Measurements from ENCODE around the gene KIF9. TPM values are rescaled to one million over a fixed set of nuclear protein-coding genes. Genes with fewer than 3 reads are reported as not detected.
"Not testable (repeated sequence)": the region's sequence is repeated elsewhere in the genome, so short reads cannot be mapped to it uniquely, and the experiment has no call there.

KIF9 gene, protein sequence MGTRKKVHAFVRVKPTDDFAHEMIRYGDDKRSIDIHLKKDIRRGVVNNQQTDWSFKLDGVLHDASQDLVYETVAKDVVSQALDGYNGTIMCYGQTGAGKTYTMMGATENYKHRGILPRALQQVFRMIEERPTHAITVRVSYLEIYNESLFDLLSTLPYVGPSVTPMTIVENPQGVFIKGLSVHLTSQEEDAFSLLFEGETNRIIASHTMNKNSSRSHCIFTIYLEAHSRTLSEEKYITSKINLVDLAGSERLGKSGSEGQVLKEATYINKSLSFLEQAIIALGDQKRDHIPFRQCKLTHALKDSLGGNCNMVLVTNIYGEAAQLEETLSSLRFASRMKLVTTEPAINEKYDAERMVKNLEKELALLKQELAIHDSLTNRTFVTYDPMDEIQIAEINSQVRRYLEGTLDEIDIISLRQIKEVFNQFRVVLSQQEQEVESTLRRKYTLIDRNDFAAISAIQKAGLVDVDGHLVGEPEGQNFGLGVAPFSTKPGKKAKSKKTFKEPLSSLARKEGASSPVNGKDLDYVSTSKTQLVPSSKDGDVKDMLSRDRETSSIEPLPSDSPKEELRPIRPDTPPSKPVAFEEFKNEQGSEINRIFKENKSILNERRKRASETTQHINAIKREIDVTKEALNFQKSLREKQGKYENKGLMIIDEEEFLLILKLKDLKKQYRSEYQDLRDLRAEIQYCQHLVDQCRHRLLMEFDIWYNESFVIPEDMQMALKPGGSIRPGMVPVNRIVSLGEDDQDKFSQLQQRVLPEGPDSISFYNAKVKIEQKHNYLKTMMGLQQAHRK
- total RNA-seq, result 1 to 10 TPM; 4.5 TPM

- H3K9me3 Mint-ChIP-seq, result no peaks in the 10 kb centered on the region
- DNase-seq (peak; percentile 91), ATAC-seq (ENCODE audit: low read depth) (peak; percentile 88)
- H3K4me3 Mint-ChIP-seq, result peak within 1 kb of the TSS; percentile 99
- H3K27me3 Mint-ChIP-seq, result no peaks in the 10 kb centered on the region
- POLR2A ChIA-PET, result interaction anchor here (0.8 to 1.9 kb wide), 5 partner anchors 14 to 119 kb away, joined by 3 to 12 read pairs (median 3); partner anchors contain the start of genes PTPN23 and SETD2
- H3K4me1 Mint-ChIP-seq, result peaks cover 27% of the 10 kb centered on the region
- peak within 1 kb of the TSS; percentile 100 for H3K27ac Mint-ChIP-seq
- peaks cover 7% of the 10 kb centered on the region for H3K36me3 Mint-ChIP-seq
Observed at GRCh38 chr3:47282424-47283192, at the start of gene KIF9, which contains the start of gene KLHL18. Gene KIF9, minus strand, starts transcription at chr3:47282799. Its CDS starts 5,425 bp downstream, at chr3:47277374. Gene KLHL18, plus strand, starts transcription at chr3:47282944. Its CDS starts 22 bp downstream, at chr3:47282966.

DNA sequence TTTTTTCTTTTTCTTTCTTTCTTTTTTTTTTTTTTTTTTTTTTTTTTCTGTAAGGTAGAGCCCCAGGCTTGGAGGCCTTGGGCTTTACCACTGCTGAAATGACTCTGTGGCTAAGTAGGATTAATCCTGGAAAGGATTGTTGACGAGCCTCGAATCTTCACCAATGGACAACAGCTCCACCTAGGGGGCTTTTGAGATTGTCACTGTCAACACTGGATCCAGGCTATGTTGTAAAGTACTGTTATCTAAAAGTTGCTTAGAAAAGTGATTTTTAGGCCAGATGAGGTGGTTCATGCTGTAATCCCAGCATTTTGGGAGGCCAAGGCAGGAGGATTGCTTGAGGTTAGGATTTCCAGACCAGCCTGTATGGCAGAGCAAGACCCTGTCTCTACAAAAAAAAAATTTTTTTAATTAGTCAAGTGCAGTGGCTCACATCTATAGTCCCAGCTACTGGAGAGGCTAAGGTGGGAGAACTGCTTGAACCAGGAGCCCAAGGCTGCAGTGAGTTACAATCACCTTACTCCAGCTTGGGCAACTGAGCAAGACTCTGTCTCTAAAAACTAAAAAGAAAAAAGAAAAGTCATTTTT, 41.8 kb upstream of the KIF9 start:
- no peak for DNase-seq
- no peaks in the 10 kb centered on the region for H3K27me3 Mint-ChIP-seq
- peaks cover 6% of the 10 kb centered on the region for H3K4me1 Mint-ChIP-seq
- H3K36me3 Mint-ChIP-seq, result peaks cover 2% of the 10 kb centered on the region
- no peak overlapping the region for H3K27ac Mint-ChIP-seq
- peak; percentile 46 for ATAC-seq (ENCODE audit: low read depth)
- no peak overlapping the region for H3K4me3 Mint-ChIP-seq
- no peaks in the 10 kb centered on the region for H3K9me3 Mint-ChIP-seq
- POLR2A ChIA-PET, result interaction anchor here (0.6 to 1.2 kb wide), 5 partner anchors 10 to 160 kb away, joined by 3 to 4 read pairs (median 3); partner anchors contain the start of genes KLHL18 and SETD2

GRCh38 chr3:47323431-47324277, 41.1 kb upstream of the KIF9 start:
- DNase-seq (no peak), ATAC-seq (ENCODE audit: low read depth) (peak; percentile 35)
- Mint-ChIP-seq H3K4me1 (peaks cover 6% of the 10 kb centered on the region), H3K27me3 (no peaks in the 10 kb centered on the region), H3K27ac (no peak overlapping the region), H3K36me3 (peaks cover 2% of the 10 kb centered on the region), H3K9me3 (no peaks in the 10 kb centered on the region), H3K4me3 (no peak overlapping the region)
- POLR2A ChIA-PET, result interaction anchor here (0.6 to 1.2 kb wide), 5 partner anchors 9 to 159 kb away, joined by 3 to 4 read pairs (median 3); partner anchors contain the start of genes KLHL18 and SETD2

DNA sequence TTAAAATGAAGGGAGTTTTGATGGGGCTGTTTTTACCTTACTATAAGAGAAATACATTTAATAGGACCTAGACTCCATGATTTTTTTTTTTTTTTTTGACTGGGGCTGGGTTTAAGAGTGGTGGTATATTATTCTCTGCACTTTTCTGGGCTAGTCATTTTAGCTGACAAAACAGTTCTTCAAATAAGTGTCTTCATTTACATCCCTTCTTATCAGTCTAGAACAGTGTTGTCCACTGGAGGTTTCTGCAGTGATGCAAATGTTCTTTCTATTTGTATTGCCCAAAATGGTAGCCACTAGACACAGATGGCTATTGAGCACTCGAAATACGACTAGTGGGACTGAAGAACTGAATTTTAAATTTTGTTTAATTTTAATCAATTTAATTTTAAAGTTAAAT, 37.4 kb upstream of the KIF9 start:
- DNase-seq (no peak), ATAC-seq (ENCODE audit: low read depth) (no peak)
- peaks cover 8% of the 10 kb centered on the region for H3K4me1 Mint-ChIP-seq
- POLR2A ChIA-PET, result no interaction called here
- H3K27me3 Mint-ChIP-seq, result no peaks in the 10 kb centered on the region
- H3K27ac Mint-ChIP-seq, result no peak overlapping the region
- no peak overlapping the region for H3K4me3 Mint-ChIP-seq
- no peaks in the 10 kb centered on the region for H3K36me3 Mint-ChIP-seq
- H3K9me3 Mint-ChIP-seq, result no peaks in the 10 kb centered on the region

GRCh38 chr3:47318916-47319315, 36.3 kb upstream of the KIF9 start:
- Mint-ChIP-seq H3K9me3 (no peaks in the 10 kb centered on the region), H3K27me3 (no peaks in the 10 kb centered on the region), H3K4me3 (no peak overlapping the region), H3K27ac (no peak overlapping the region), H3K4me1 (peaks cover 8% of the 10 kb centered on the region), H3K36me3 (no peaks in the 10 kb centered on the region)
- POLR2A ChIA-PET, result no interaction called here
- DNase-seq (no peak), ATAC-seq (ENCODE audit: low read depth) (no peak)

DNA sequence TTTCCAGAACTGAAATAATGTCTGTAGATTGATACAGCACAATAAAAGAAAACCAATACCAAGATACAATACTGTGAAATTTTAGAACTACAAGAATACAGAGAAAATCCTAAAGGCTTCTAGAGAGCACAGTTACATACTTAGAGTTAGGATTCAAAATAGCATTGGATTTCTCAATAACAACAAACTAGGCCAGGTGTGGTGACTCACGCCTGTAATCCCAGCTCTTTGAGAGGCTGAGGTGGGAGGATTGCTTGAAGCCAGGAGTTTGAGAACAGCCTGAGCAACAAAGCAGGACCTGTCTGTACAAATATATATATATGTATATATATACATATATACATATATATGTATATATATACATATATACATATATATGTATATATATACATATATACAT, 33.6 kb upstream of the KIF9 start:
- H3K9me3 Mint-ChIP-seq; POLR2A ChIA-PET; DNase-seq; H3K27me3 Mint-ChIP-seq; ATAC-seq (ENCODE audit: low read depth); H3K4me3 Mint-ChIP-seq; H3K36me3 Mint-ChIP-seq; H3K27ac Mint-ChIP-seq; H3K4me1 Mint-ChIP-seq: not testable (repeated sequence)

DNA sequence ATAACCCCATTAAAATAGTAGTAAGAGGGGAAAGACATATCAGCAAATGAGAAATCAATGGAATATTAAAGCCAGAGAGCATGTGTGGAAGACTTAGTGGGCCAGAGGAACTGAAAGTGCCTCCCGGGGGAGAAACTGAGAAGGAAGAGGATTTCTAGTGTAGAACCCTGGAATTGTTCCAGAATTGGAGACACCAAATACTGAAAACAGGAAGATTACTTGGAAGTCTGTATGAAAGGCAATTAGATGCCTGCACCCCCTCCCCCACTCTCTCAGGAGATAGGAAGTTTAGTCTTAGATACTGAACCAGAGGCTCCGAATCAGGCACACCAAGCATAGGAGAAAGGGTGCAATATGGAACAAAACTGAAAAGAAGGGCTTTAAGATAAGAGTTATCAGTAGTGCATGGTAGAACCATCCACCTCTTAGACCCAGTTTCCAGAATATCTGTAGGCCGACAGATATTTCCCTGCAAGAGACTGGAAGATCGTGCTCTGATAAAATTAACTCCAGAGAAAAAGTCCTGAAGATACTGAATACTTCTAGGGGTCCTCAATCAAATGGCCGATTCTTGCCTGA, 32.6 kb upstream of the KIF9 start:
- POLR2A ChIA-PET, result interaction anchor here (1.1 kb wide), 1 partner anchor 8 kb away, joined by 3 read pairs; no protein-coding TSS in a partner anchor
- peaks cover 6% of the 10 kb centered on the region for H3K36me3 Mint-ChIP-seq
- DNase-seq (no peak), ATAC-seq (ENCODE audit: low read depth) (no peak)
- H3K4me3 Mint-ChIP-seq, result no peak overlapping the region
- H3K27ac Mint-ChIP-seq, result no peak overlapping the region
- peaks cover 8% of the 10 kb centered on the region for H3K4me1 Mint-ChIP-seq
- no peaks in the 10 kb centered on the region for H3K27me3 Mint-ChIP-seq
- H3K9me3 Mint-ChIP-seq, result no peaks in the 10 kb centered on the region

DNA sequence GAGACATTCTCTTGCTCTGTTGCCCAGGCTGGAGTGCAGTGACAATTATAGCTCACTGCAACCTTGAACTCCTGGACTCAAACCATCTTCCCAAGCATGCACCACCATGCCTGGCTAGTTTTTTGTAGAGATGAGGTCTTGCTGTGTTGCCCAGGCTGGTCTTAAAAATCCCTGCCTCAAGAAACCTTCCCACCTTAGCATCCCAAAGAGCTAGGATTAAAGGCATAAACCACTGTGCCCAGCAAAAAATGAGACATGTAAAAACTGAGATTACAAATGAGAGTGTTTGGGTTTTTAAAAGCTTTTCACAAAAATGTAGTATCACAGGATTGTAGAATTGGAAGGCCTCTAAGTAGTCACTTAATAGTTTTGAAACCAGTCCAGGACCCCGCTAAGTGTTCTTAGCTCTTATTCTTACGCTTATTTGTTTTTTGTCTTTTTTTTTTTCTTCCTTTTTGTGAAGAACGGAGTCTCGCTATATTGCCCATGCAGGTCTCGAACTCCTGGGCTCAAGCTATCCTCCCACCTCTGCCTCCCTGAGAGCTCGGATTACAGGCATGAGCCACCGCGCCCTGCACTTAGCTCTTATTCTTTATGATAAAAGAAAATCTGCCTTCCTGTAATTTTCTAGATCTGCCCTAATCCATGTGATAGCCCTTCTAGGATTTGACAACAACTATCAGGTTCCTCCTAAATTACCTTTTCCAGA, 31.6 kb upstream of the KIF9 start:
- Mint-ChIP-seq H3K4me3 (no peak overlapping the region), H3K27ac (no peak overlapping the region), H3K27me3 (no peaks in the 10 kb centered on the region), H3K36me3 (peaks cover 13% of the 10 kb centered on the region), H3K9me3 (no peaks in the 10 kb centered on the region), H3K4me1 (peaks cover 9% of the 10 kb centered on the region)
- POLR2A ChIA-PET, result interaction anchor here (1.0 to 1.1 kb wide), 2 partner anchors 9 to 151 kb away, joined by 3 read pairs; no protein-coding TSS in a partner anchor
- ATAC-seq (ENCODE audit: low read depth) (no peak), DNase-seq (no peak)

- H3K9me3 Mint-ChIP-seq, result no peaks in the 10 kb centered on the region
- POLR2A ChIA-PET, result interaction anchor here (1.0 kb wide), 1 partner anchor 150 kb away, joined by 3 read pairs; no protein-coding TSS in a partner anchor
- peaks cover 9% of the 10 kb centered on the region for H3K4me1 Mint-ChIP-seq
- H3K36me3 Mint-ChIP-seq, result peaks cover 16% of the 10 kb centered on the region
- DNase-seq (no peak), ATAC-seq (ENCODE audit: low read depth) (no peak)
- H3K27me3 Mint-ChIP-seq, result no peaks in the 10 kb centered on the region
- H3K27ac Mint-ChIP-seq, result no peak overlapping the region
- H3K4me3 Mint-ChIP-seq, result no peak overlapping the region
Observed at GRCh38 chr3:47313341-47314055, 30.9 kb upstream of the KIF9 start.

GRCh38 chr3:47310391-47310790, 27.8 kb upstream of the KIF9 start:
- peaks cover 11% of the 10 kb centered on the region for H3K4me1 Mint-ChIP-seq
- no peaks in the 10 kb centered on the region for H3K9me3 Mint-ChIP-seq
- no peak overlapping the region for H3K4me3 Mint-ChIP-seq
- DNase-seq (no peak), ATAC-seq (ENCODE audit: low read depth) (no peak)
- POLR2A ChIA-PET, result no interaction called here
- no peaks in the 10 kb centered on the region for H3K27me3 Mint-ChIP-seq
- H3K36me3 Mint-ChIP-seq, result peaks cover 33% of the 10 kb centered on the region
- H3K27ac Mint-ChIP-seq, result peak overlapping the region; percentile 32

DNA sequence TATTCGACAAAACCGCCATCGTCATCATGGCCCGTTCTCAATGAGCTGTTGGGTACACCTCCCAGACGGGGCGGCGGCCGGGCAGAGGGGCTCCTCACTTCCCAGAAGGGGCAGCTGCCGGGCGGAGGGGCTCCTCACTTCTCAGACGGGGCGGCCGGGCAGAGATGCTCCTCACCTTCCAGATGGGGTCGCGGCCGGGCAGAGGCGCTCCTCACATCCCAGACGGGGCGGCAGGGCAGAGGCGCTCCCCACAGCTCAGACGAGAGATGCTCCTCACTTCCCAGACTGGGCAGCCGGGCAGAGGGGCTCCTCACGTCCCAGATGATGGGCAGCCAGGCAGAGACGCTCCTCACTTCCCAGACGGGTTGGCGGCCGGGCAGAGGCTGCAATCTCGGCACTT, 26.6 kb upstream of the KIF9 start:
- ATAC-seq (ENCODE audit: low read depth); DNase-seq; H3K27me3 Mint-ChIP-seq; H3K4me3 Mint-ChIP-seq; POLR2A ChIA-PET; H3K9me3 Mint-ChIP-seq; H3K4me1 Mint-ChIP-seq; H3K27ac Mint-ChIP-seq: not testable (repeated sequence)
- peaks cover 40% of the 10 kb centered on the region for H3K36me3 Mint-ChIP-seq
